HUES48 (cell line): ENCODE results near the gene ARHGAP19.
"Not testable (repeated sequence)": the region's sequence is repeated elsewhere in the genome, so short reads cannot be mapped to it uniquely, and the experiment has no call there.

Experiments
- H3K27ac ChIP-seq: one replicate; pipeline ENCODE4 v1.7.0; 2013; ENCODE audit warnings: low read depth, low read length, inconsistent platforms
- H3K27me3 ChIP-seq: 2 replicates; pipeline ENCODE4 v1.6.1; 2013; ENCODE audit warnings: mild to moderate bottlenecking, low read length; ENCODE audit not compliant: control insufficient read depth, insufficient read depth
- H3K36me3 ChIP-seq: 2 replicates; pipeline ENCODE4 v1.6.1; 2013; ENCODE audit warnings: low read length; ENCODE audit not compliant: control insufficient read depth, insufficient read depth
- H3K4me1 ChIP-seq: 2 replicates; pipeline ENCODE4 v1.6.1; 2013; ENCODE audit warnings: mild to moderate bottlenecking, low read length; ENCODE audit not compliant: control insufficient read depth, insufficient read depth
- H3K4me3 ChIP-seq: 2 replicates; pipeline ENCODE4 v1.5.1; 2013; ENCODE audit warnings: mild to moderate bottlenecking, low read depth, low read length
- H3K9ac ChIP-seq: 2 replicates; pipeline ENCODE4 v1.6.1; 2013; ENCODE audit warnings: mild to moderate bottlenecking, low read depth, low read length, moderate library complexity
- H3K9me3 ChIP-seq: 2 replicates; pipeline ENCODE4 v1.6.1; 2013; ENCODE audit warnings: low read length; ENCODE audit not compliant: control insufficient read depth, insufficient read depth

The ARHGAP19 gene

GRCh38 chr10:97277551-97277950 is 14.9 kb downstream of the ARHGAP19 start:
- no peaks in the 10 kb centered on the region for H3K9me3 ChIP-seq
- no peaks in the 10 kb centered on the region for H3K27me3 ChIP-seq
- H3K36me3 ChIP-seq = no peaks in the 10 kb centered on the region
- no peak overlapping the region for H3K9ac ChIP-seq
- no peaks in the 10 kb centered on the region for H3K4me1 ChIP-seq
- no peak overlapping the region for H3K27ac ChIP-seq
- no peak overlapping the region for H3K4me3 ChIP-seq

GRCh38 chr10:97274828-97275227 is 17.6 kb downstream of the ARHGAP19 start:
- H3K27me3 ChIP-seq = no peaks in the 10 kb centered on the region
- no peaks in the 10 kb centered on the region for H3K36me3 ChIP-seq
- no peaks in the 10 kb centered on the region for H3K4me1 ChIP-seq
- H3K4me3 ChIP-seq = no peak overlapping the region
- H3K9ac ChIP-seq = no peak overlapping the region
- H3K9me3 ChIP-seq = peaks cover 5% of the 10 kb centered on the region; the same call in 1 of the 2 replicates
- no peak overlapping the region for H3K27ac ChIP-seq

- Histone ChIP-seq H3K9me3 (peaks cover 5% of the 10 kb centered on the region; the same call in 1 of the 2 replicates), H3K36me3 (no peaks in the 10 kb centered on the region), H3K9ac (no peak overlapping the region), H3K27me3 (no peaks in the 10 kb centered on the region), H3K27ac (no peak overlapping the region), H3K4me3 (no peak overlapping the region), H3K4me1 (0 out of 2 replicates have a peak, but pooled peaks cover under 1% of the 10 kb centered on the region)
Observed at GRCh38 chr10:97273700-97274099, 18.7 kb downstream of the ARHGAP19 start.

- no peak overlapping the region for H3K27ac ChIP-seq
- no peak overlapping the region for H3K4me3 ChIP-seq
- H3K27me3 ChIP-seq = no peaks in the 10 kb centered on the region
- peaks cover 2% of the 10 kb centered on the region for H3K36me3 ChIP-seq
- peaks cover 14% of the 10 kb centered on the region for H3K4me1 ChIP-seq
- peaks cover 5% of the 10 kb centered on the region; the same call in 1 of the 2 replicates for H3K9me3 ChIP-seq
- H3K9ac ChIP-seq = no peak overlapping the region
Observed at GRCh38 chr10:97270523-97271154, 21.8 kb downstream of the ARHGAP19 start.

- peaks cover 14% of the 10 kb centered on the region for H3K4me1 ChIP-seq
- H3K27ac ChIP-seq = no peak overlapping the region
- peaks cover 23% of the 10 kb centered on the region for H3K36me3 ChIP-seq
- H3K9ac ChIP-seq = no peak overlapping the region
- peaks cover 5% of the 10 kb centered on the region; the same call in 1 of the 2 replicates for H3K9me3 ChIP-seq
- no peak overlapping the region for H3K4me3 ChIP-seq
- no peaks in the 10 kb centered on the region for H3K27me3 ChIP-seq
Observed at GRCh38 chr10:97267671-97268070, 24.8 kb downstream of the ARHGAP19 start.

GRCh38 chr10:97265095-97265494 is 27.3 kb downstream of the ARHGAP19 start:
- H3K27ac ChIP-seq, H3K4me3 ChIP-seq, H3K9me3 ChIP-seq, H3K27me3 ChIP-seq, H3K9ac ChIP-seq: not testable (repeated sequence)
- Histone ChIP-seq H3K36me3 (peaks cover 29% of the 10 kb centered on the region), H3K4me1 (peaks cover 14% of the 10 kb centered on the region)

GRCh38 chr10:97263971-97264370 is 28.5 kb downstream of the ARHGAP19 start:
- Histone ChIP-seq H3K27ac (no peak overlapping the region), H3K9me3 (no peaks in the 10 kb centered on the region), H3K4me1 (peaks cover 14% of the 10 kb centered on the region), H3K27me3 (no peaks in the 10 kb centered on the region), H3K4me3 (no peak overlapping the region), H3K36me3 (peaks cover 35% of the 10 kb centered on the region), H3K9ac (no peak overlapping the region)

GRCh38 chr10:97261656-97262055 is 30.8 kb downstream of the ARHGAP19 start:
- Histone ChIP-seq H3K27me3 (no peaks in the 10 kb centered on the region), H3K9ac (no peak overlapping the region), H3K27ac (no peak overlapping the region), H3K9me3 (no peaks in the 10 kb centered on the region), H3K4me3 (no peak overlapping the region), H3K36me3 (peaks cover 55% of the 10 kb centered on the region), H3K4me1 (no peaks in the 10 kb centered on the region)

- H3K36me3 ChIP-seq = peaks cover 59% of the 10 kb centered on the region
Observed at GRCh38 chr10:97261183-97261582, 31.3 kb downstream of the ARHGAP19 start.

GRCh38 chr10:97259119-97259518 is 33.3 kb downstream of the ARHGAP19 start:
- Histone ChIP-seq H3K9ac (no peak overlapping the region), H3K27ac (no peak overlapping the region), H3K4me1 (no peaks in the 10 kb centered on the region), H3K9me3 (no peaks in the 10 kb centered on the region), H3K27me3 (no peaks in the 10 kb centered on the region), H3K36me3 (peaks cover 61% of the 10 kb centered on the region), H3K4me3 (no peak overlapping the region)

More at GRCh38 chr10:97261183-97261582, 31.3 kb downstream of the ARHGAP19 start:
- Histone ChIP-seq H3K27me3 (no peaks in the 10 kb centered on the region), H3K9me3 (no peaks in the 10 kb centered on the region), H3K4me1 (no peaks in the 10 kb centered on the region), H3K9ac (no peak overlapping the region), H3K27ac (no peak overlapping the region), H3K4me3 (no peak overlapping the region)

GRCh38 chr10:97256356-97256755 is 36.1 kb downstream of the ARHGAP19 start:
- peaks cover 50% of the 10 kb centered on the region for H3K36me3 ChIP-seq
- no peaks in the 10 kb centered on the region for H3K9me3 ChIP-seq
- no peak overlapping the region for H3K4me3 ChIP-seq
- H3K4me1 ChIP-seq = no peaks in the 10 kb centered on the region
- no peak overlapping the region for H3K9ac ChIP-seq
- H3K27me3 ChIP-seq = no peaks in the 10 kb centered on the region
- no peak overlapping the region for H3K27ac ChIP-seq
